Uterine smooth muscle cell (primary cell): ENCODE results near the gene STAT6. TPM values are rescaled to one million over a fixed set of nuclear protein-coding genes. Genes with fewer than 3 reads are reported as not detected.

Source experiments
- total RNA-seq: library from RNA; depleted of rRNA; stranded (reverse); fragments of >200 nt; gene quantifications from 2 replicates; pipeline ENCODE4 v1.2.3, GENCODE V29; 2014

The STAT6 gene, protein sequence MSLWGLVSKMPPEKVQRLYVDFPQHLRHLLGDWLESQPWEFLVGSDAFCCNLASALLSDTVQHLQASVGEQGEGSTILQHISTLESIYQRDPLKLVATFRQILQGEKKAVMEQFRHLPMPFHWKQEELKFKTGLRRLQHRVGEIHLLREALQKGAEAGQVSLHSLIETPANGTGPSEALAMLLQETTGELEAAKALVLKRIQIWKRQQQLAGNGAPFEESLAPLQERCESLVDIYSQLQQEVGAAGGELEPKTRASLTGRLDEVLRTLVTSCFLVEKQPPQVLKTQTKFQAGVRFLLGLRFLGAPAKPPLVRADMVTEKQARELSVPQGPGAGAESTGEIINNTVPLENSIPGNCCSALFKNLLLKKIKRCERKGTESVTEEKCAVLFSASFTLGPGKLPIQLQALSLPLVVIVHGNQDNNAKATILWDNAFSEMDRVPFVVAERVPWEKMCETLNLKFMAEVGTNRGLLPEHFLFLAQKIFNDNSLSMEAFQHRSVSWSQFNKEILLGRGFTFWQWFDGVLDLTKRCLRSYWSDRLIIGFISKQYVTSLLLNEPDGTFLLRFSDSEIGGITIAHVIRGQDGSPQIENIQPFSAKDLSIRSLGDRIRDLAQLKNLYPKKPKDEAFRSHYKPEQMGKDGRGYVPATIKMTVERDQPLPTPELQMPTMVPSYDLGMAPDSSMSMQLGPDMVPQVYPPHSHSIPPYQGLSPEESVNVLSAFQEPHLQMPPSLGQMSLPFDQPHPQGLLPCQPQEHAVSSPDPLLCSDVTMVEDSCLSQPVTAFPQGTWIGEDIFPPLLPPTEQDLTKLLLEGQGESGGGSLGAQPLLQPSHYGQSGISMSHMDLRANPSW
- 55.6 and 61.0 TPM in 2 replicates for total RNA-seq

DNA sequence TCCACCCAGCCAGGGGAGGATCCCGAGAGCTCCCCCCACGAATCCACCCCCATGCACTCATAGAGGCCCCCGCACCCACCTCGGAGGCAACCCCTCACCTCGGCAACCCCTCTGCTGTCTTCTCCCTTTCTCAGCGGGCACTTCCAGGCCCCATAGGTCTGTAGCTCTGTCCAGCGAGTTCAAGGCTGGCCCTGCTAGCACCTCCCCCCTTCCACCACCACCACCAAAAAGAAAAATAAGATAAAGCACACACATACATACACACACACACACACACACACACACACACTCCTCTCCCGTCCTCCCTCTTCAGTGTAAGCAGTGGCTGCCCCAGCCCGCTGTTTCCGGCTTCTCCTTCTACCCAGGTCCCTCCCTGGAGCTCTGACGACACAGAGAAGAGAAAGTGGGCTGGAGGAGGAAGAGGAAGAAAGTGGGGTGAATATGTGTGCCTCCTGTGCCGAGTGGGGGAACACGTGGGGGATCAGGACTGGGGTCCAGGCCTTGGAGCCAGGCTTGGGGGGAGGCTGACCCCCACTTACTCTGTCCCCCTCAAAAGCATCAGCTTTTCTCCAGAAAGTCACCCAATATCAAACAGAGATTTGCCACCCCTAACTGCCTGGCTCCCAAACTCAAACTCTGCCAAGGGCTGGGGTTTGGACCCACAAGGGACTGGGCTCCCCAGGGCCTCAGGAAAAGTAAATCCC is at the start of gene STAT6:
STAT6 (minus strand) TSS at position 332 of the 704 bp plus-strand sequence. CDS start 3,084 bp downstream, outside the sequence.

DNA sequence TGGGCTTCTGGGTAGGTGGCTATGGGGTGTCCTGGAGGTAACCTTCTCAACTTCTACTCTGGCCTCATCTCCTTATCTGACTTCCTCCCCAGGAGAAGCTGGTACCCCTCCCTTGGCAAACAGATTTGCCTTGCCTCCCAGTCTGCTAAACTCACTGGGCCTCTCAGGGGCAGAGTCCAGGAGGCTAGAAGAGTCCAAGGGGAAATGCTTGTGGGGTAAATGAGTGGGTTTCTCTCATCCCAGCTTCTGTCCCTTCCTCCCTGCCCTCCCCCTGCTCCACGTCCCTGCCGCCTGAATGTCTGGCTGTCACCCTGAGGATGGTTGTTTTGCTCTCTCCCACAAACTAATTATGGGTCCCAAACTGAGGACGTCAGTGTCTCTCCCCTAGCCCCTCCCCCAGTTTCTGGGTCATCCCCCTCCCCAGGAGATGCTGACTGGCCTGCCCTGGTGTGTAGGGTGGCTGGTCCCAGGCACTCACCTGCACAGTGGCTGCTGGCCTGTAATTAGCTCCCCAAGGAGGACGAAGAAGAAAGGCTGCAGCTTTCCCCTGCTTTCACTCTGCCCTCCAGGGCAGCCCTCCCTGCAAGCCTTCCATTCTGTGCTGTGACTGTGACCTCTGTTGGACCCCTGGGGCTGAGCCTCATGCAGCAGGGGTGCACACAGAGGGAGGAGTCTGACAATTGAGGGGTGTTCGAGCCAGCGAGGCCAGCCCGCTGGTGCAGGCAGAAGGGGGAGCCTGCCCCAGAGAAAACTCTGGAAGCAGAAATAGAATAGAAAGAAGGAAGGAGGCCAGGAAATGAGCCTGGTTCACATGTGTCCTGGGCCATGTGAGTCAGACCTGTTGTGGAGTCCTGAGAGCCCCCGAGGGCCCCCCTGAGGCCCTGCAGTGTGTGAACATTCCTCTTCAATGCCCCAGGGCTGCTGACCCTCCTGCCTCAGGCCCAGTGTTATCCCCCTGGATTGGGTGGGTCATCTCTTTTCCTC is 36.1 kb upstream of the STAT6 start, which contains the start of gene LRP1-AS:
LRP1-AS (minus strand) TSS at position 659 of the 984 bp plus-strand sequence.

DNA sequence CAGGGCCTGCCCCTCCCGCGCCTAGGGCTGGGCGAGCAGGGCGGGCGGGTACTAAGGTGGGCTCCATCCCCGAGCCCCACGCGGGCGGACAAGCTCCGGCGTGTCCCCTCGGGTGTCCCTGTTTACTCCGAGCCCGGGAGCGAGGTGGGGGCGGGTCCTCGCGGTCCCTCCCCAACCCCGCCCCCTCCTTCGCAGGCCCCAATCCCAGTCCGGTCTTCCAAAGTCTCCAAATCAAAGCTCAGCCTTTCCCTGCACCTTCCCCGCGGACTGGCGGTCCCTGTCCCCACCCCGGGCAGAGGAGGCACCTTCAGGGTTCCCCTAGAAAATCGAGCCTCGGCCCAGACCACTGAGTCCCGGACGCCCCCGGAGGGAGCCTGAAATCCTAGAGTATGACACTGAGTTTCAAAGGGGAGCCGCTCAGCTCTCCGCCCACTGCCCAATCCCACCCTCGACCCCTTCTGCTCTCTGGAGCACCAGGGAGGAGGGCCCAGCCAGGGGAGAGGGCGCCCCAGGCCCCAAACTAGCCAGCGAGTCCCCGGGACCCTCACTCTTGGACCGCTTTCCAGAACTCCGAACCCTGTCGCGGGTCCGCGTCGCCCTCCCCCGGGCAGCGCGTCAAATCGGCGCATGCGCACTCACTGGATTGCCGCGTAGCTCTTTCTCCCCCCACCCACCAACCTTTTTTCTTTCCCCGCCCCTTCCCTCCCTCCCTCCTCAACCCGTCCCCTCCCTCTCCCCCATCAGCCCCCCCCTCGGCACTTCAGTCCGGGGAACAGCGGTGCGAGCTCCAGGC is 16.8 kb upstream of the STAT6 start, which contains the start of gene LRP1:
LRP1 (plus strand) TSS at position 758 of the 793 bp plus-strand sequence. CDS start 482 bp downstream, outside the sequence.

DNA sequence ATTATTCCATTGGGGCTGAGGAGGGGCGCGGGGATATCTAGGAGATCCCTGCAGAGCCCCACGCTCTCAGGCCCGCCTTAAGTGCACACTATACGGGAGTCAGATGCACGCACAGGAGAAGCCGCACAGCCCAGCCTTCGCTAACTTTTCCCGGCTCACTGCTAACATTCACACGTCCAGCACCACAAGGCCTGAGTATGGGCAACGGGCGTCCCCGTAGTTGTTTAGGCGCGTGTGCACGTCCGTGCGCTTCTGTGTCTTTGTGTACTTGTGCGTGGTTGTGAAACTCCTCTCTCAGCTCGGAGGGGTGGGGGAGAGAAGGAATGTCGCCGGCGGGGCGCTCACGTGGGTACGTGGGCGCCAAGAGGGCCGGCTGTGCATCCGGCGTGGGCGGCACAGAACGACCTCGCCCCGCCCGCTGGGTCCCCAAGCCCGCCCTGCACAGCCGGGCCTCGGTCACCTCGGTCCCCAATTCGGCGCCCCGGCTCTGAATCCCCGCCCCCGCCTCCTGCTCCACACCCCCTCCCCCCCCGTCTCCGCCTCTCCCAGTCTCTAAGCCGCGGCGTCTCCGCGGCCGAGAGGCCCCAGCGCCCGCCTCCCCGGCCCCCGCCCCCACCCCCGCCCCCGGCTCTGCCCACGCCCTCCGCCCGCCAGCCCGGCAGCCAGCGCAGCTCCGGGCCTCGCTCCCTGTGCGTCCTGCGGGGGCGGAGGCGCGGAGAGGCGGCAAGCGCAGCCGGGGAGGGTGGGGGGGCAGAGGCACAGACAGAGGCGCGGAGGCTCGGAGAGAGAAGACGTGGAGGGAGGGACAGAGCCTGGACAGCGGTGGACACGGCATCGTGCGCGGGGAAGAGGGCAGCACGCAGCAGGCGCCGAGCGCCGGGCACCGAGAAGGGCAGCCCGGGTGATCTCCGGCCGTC is 22.6 kb downstream of the STAT6 start, which contains the start of gene NAB2:
NAB2 (plus strand) TSS at position 761 of the 917 bp plus-strand sequence. CDS start 158 bp downstream, outside the sequence.

DNA sequence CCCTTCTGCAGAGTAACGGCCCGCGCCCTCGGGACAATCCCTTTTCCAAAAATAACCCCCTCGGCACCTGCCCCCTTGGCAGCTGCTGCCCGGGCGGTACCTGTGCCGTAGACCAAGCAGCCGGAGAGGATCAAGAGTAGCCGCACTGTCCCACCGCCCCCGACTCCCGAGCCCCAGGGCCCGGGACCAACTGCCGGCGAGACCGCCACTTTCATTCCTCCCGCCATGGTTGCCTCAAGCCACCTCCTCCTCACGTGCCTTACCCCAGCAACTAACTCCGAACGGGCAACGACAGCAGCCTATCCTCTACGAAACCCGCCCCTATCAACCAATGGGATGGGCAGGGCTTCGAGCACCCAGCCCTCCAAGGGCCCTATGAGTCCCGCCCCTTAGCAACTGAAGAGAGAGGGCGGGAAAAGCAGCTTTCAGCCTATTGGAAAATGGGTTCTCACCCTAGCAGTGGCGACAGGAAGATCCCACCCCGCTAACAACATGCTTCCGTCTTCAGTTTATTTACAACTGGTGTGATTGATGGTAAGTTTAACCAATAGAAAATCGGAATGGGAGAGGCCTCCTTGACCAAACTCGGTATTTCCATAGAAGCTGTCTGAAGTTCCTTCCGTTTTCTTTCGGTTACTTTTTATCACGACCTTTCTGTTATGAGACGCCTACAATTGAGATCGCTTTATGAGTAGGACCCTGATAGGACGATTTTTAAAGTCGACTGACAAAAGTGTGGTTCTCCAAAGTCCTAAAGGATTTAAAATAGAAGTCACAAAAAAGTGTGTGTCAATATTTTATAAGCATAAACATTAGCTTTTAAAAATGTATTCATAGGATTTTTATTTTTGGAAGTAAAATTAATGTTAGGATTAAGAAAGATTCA is 32.4 kb downstream of the STAT6 start, which contains the start of gene NEMP1:
NEMP1 (minus strand) TSS at position 273 of the 886 bp plus-strand sequence; CDS start at position 227, 46 bp downstream.

DNA sequence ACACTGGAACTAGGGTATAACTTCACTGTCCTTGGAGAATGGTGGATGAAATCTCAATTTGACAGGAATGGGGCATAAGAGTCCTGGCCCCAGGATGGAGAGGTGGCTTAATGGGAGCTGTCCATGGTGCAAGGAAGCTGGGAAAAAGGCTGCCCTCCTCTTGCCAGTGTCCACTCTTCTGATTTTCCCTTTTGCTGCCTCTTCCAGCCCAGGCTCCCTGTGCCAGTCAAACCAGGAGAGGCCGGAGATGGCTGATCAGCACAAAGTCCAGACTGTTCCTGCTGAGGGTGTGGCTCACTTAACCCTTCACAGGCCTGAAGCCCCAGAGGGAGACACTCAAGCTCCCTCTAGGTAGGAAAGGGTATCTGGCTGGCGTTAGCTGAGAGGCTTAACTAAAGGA is 61.3 kb downstream of the STAT6 start, which contains the start of gene MYO1A:
MYO1A (minus strand) TSS at position 240 of the 400 bp plus-strand sequence. CDS start 1,806 bp downstream, outside the sequence.

Other genes starting within 250 kb of the STAT6 start
- not detected in 2 replicates for gene SDR9C7, start 177.0 kb downstream of the STAT6 start, total RNA-seq
- gene RDH16, start 153.8 kb downstream of the STAT6 start, total RNA-seq, result 0.22 and 0.25 TPM in 2 replicates
- gene ZBTB39, start 104.8 kb downstream of the STAT6 start, total RNA-seq, result 5.1 and 5.3 TPM in 2 replicates
- gene TAC3, start 94.8 kb downstream of the STAT6 start, total RNA-seq, result not detected in 2 replicates
- gene MYO1A, start 61.2 kb downstream of the STAT6 start, total RNA-seq, result 0.12 TPM in 1 of 2 replicates, not detected in the other
- 12.7 and 22.1 TPM in 2 replicates for gene NEMP1, start 32.6 kb downstream of the STAT6 start, total RNA-seq
- 88.9 and 104 TPM in 2 replicates for gene NAB2, start 22.2 kb downstream of the STAT6 start, total RNA-seq
- 222 and 524 TPM in 2 replicates for gene LRP1, start 17.1 kb upstream of the STAT6 start, total RNA-seq
- gene LRP1-AS, start 36.3 kb upstream of the STAT6 start, total RNA-seq, result not detected in 2 replicates
- 1.7 and 4.0 TPM in 2 replicates for gene NXPH4, start 105.4 kb upstream of the STAT6 start, total RNA-seq
- 368 and 374 TPM in 2 replicates for gene SHMT2, start 118.3 kb upstream of the STAT6 start, total RNA-seq
- 0.22 and 0.50 TPM in 2 replicates for gene STAC3, start 139.8 kb upstream of the STAT6 start, total RNA-seq